Psoas muscle (tissue), 8 donors: ENCODE results near the gene RNF34. TPM values are rescaled to one million over a fixed set of nuclear protein-coding genes. Genes with fewer than 3 reads are reported as not detected.

Experiments
- ATAC-seq, 4 donors: fragments of 200-7000 bp; cut with Tn5 transposase; one replicate each; pipeline ENCODE4 v1.9.1; 2020; ENCODE audit warnings: moderate library complexity in 3 of 4, mild to moderate bottlenecking in 2 of 4
- DNase-seq, 2 donors: peaks; one replicate each; pipeline ENCODE4 v3.0.0-alpha.2; 2020
- H3K27ac ChIP-seq: fragments of 200-600 bp; one replicate; pipeline ENCODE4 v1.8.0; 2022
- H3K27me3 ChIP-seq, 3 donors: fragments of 200-600 bp in 1 of 3; one replicate each; pipeline versions ENCODE4 v1.6.1 to v1.8.0; 2013 to 2022; ENCODE audit warnings: low read length in 2 of 3, mild to moderate bottlenecking in 2 of 3, moderate library complexity in 1 of 3; ENCODE audit not compliant: insufficient read depth in 3 of 3
- H3K36me3 ChIP-seq, 2 donors: fragments of 200-600 bp in 1 of 2; one replicate each; pipeline versions ENCODE4 v1.6.1 to v1.8.0; 2013 to 2022; ENCODE audit warnings: low read depth in 1 of 2, mild to moderate bottlenecking in 1 of 2, moderate library complexity in 1 of 2; ENCODE audit not compliant: insufficient read depth in 1 of 2
- H3K4me1 ChIP-seq: fragments of 200-600 bp; one replicate; pipeline ENCODE4 v1.8.0; 2022
- H3K4me3 ChIP-seq: fragments of 200-600 bp; one replicate; pipeline ENCODE4 v1.8.0; 2022; ENCODE audit warnings: mild to moderate bottlenecking
- H3K9me3 ChIP-seq: fragments of 200-600 bp; one replicate; pipeline ENCODE4 v1.8.0; 2022
- WGBS, 3 donors: extraction: QIAGEN DNeasy Blood & Tissue Kit; methylation state at CpG; one replicate each; pipeline versions ENCODE4 v1.1.6 to v1.1.7; 2013; 5-methylcytosine and 5-hydroxymethylcytosine counted together
- intact Hi-C, 2 donors: fragments of 100-400 bp; cut with DNase I; formaldehyde crosslinking; loops; one replicate each; pipeline versions ENCODE4 v1.11.0 to v1.14.2; 2022
- polyA plus RNA-seq, 3 donors: library from polyadenylated mRNA; stranded (reverse); fragments of 200-250 nt; gene quantifications; one replicate each; pipeline ENCODE4 v1.2.3, GENCODE V29; 2013
- total RNA-seq, 4 donors: library from RNA; stranded (reverse); fragmentation: NEBNext Ultra II Directional in 2 of 4; extraction: Animal tissue kit (Norgen Biotek cat#: 25700) in 2 of 4; gene quantifications; one replicate each; pipeline versions ENCODE4 v1.2.1 to v1.2.4, GENCODE V29; 2021 to 2023
- TF ChIP-seq, protein P1 (sequence below): fragments of 200-600 bp; IDR thresholded peaks from one replicate; pipeline ENCODE4 v1.8.0; 2022; ENCODE audit warnings: antibody characterized with exemption
- donor health status: healthy with polysubstance abuse.
- donor health status: DM: no; HTN: no; CAD: no; lungs with moderate emphysema.
- donor health status: Bipolar disorder and iron deficiency.
- donor health status: healthy.
- donor health status: DM: yes; HTN: yes; CAD: no.
- donor health status: DM: no; HTN: no; CAD: no.
- donor health status: DM: no; HTN: no; CAD: no.
- donor health status: DM: yes; HTN: yes; CAD: no.

The RNF34 gene
- total and polyA plus RNA-seq, 7 donors, result 12.8 to 53.3 (median 43.3) TPM

DNA sequence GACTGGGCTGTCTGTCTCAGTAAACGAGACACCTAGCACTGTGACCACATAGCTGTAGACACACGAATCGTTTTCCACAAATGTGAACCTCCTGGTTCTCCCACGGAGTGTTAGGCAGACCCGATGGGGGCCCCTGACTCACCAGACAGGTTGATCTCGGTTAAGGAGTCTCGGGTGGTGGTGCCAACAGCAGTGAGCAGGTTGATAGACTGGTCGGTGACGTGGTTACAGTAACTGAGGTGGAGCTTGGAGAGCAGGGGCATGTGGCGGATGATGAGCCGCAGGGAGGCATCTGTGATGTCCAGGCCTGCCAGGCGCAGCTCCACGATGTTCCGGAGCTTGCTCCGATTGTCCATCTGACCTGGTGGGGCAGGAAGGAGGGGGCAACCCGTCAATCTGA lies 39.8 kb downstream of the RNF34 start:
- ATAC-seq (no peak), DNase-seq (no peak)
- H3K27me3 ChIP-seq, result no peaks in the 10 kb centered on the region
- peaks cover 5% of the 10 kb centered on the region for H3K4me1 ChIP-seq
- TF ChIP-seq, protein P1, sequence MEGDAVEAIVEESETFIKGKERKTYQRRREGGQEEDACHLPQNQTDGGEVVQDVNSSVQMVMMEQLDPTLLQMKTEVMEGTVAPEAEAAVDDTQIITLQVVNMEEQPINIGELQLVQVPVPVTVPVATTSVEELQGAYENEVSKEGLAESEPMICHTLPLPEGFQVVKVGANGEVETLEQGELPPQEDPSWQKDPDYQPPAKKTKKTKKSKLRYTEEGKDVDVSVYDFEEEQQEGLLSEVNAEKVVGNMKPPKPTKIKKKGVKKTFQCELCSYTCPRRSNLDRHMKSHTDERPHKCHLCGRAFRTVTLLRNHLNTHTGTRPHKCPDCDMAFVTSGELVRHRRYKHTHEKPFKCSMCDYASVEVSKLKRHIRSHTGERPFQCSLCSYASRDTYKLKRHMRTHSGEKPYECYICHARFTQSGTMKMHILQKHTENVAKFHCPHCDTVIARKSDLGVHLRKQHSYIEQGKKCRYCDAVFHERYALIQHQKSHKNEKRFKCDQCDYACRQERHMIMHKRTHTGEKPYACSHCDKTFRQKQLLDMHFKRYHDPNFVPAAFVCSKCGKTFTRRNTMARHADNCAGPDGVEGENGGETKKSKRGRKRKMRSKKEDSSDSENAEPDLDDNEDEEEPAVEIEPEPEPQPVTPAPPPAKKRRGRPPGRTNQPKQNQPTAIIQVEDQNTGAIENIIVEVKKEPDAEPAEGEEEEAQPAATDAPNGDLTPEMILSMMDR, result no peak
- H3K36me3 ChIP-seq, result peaks cover 0 to 82% of the 10 kb centered on the region in 2 donors
- no peak overlapping the region for H3K27ac ChIP-seq
- 91 to 95% (median 93%) methylated on average over 16 of the region's 16 CpGs for WGBS, 3 donors
- no peak overlapping the region for H3K4me3 ChIP-seq
- intact Hi-C loops, result no loop called here
- H3K9me3 ChIP-seq, result no peaks in the 10 kb centered on the region

DNA sequence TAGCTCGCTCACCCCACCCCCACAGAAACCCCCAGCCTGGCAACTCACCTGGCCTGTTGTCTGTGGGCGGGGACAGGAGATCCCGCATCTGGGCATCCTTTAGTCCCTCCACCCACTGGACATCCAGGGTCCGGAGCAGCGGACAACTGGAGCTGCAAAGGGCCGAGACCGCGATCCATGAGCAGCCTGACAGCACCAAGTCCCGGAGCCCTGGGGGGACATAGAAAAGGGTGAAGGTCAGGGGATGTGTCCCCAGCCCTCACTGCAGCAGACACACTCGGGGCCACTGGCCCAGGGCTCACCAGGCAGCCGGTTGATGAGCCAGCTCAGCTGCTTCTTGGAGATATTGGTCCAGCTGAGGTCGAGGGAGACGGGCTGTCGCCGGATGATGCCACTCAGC lies 40.9 kb downstream of the RNF34 start:
- no peak for DNase-seq
- intact Hi-C loops, result no loop called here
- Histone ChIP-seq H3K27me3 (no peaks in the 10 kb centered on the region), H3K4me3 (no peak overlapping the region), H3K27ac (no peak overlapping the region), H3K4me1 (peaks cover 5% of the 10 kb centered on the region), H3K36me3 (peaks cover 0 to 72% of the 10 kb centered on the region in 2 donors), H3K9me3 (no peaks in the 10 kb centered on the region)
- 87 to 96% (median 93%) methylated on average over 15 of the region's 15 CpGs for WGBS, 3 donors
- TF ChIP-seq, protein P1, result no peak
- no peak for ATAC-seq

DNA sequence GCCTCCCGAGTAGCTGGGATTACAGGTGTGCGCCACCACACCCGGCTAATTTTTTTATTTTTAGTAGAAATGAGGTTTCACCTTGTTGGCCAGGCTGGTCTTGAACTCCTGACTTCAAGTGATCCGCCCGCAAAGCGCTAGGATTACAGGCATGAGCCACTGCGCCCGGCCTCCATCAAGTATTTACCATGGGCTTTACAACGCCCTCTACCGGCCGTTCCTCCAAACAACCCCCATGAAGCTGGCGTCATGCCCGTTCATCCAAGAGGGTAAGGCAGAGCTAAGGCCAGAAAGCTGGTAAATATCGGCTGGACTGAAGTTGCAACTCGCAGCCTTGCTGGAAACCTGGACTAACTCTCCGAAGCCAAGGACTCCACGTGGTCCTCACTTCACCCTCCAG lies 41.6 kb downstream of the RNF34 start:
- intact Hi-C loops, result no loop called here

DNA sequence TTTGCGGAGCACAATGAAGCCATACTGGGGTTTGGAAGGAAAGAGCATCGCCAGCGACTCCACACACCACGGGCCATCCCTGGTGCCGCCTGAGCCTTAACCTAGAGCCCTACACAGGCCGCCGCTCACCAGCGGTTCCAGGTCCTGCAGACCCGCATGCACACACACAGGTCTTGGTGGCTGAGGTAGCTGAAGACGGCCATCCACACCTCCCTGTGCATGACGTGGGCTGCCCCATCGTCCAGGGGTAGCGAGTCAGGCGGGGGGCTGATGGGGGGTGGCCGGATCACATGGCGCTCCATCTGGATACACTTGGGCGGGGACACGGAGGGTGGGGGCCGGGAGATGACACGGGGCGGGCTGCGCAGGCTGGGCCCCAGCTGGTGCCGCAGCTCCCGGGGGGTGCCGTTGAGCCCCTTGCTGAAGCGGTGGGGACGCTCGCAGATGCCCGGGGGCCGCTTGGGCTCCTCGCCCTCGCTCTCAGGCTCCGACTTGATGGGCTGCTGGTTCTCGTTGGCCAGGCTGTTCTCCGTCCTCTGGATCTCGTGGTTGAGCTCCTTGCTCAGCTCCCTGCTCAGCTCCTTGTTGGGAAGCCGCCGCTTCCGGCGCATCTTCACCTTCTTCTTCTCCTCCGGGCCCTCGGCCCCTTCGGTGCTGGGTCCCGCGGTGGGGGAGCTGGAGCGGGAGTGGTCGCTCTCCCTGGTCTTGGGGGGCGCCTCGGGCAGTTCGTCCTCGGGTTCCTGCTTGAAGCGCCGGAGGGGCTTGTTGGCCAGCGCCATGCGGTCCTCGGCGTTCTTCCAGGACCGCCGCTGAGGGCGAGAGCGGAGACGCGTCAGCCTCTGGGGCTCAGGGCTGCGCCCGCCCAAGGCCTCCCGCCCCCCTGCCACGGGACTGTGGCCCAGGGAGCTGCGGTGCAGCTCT lies 42.4 kb downstream of the RNF34 start:
- H3K4me1 ChIP-seq, result peaks cover 5% of the 10 kb centered on the region
- ATAC-seq, result no peak
- WGBS, 3 donors, result 94 to 96% (median 95%) methylated on average over 66 to 68 of the region's 68 CpGs
- no peak overlapping the region for H3K27ac ChIP-seq
- H3K4me3 ChIP-seq, result no peak overlapping the region
- TF ChIP-seq, protein P1, result no peak
- no peak for DNase-seq
- no peaks in the 10 kb centered on the region for H3K9me3 ChIP-seq
- H3K27me3 ChIP-seq, result no peaks in the 10 kb centered on the region
- peaks cover 0 to 65% of the 10 kb centered on the region in 2 donors for H3K36me3 ChIP-seq
- intact Hi-C loops, result no loop called here

More for the DNA sequence above, 41.6 kb downstream of the RNF34 start:
- Histone ChIP-seq H3K4me3 (no peak overlapping the region), H3K9me3 (no peaks in the 10 kb centered on the region), H3K27ac (no peak overlapping the region), H3K4me1 (peaks cover 5% of the 10 kb centered on the region), H3K27me3 (no peaks in the 10 kb centered on the region), H3K36me3 (peaks cover 0 to 68% of the 10 kb centered on the region in 2 donors)
- TF ChIP-seq, protein P1, result no peak
- ATAC-seq, result no peak
- DNase-seq, result no peak
- 82 to 94% (median 92%) methylated on average over 17 of the region's 17 CpGs for WGBS, 3 donors
